LNCAP (cell line): ENCODE data around the gene SGSM1.

ENCODE experiments used
- CTCF ChIP-seq: fragments of 450-650 bp; IDR thresholded peaks from 2 replicates; pipeline ENCODE4 v1.5.1; 2017; ENCODE audit warnings: mild to moderate bottlenecking

SGSM1 gene

GRCh38 chr22:24962835-24963234 is 156.8 kb downstream of the SGSM1 start:
- no peak for TF ChIP-seq CTCF

GRCh38 chr22:24964441-24964840 is 158.4 kb downstream of the SGSM1 start:
- no peak for TF ChIP-seq CTCF

- TF ChIP-seq CTCF, result no peak
Measured at GRCh38 chr22:24965822-24966626, 160.0 kb downstream of the SGSM1 start.

GRCh38 chr22:24968066-24968561 is 162.1 kb downstream of the SGSM1 start:
- no peak for TF ChIP-seq CTCF

GRCh38 chr22:24969560-24970301 is 163.7 kb downstream of the SGSM1 start:
- no peak for TF ChIP-seq CTCF

GRCh38 chr22:24972369-24972768 is 166.4 kb downstream of the SGSM1 start:
- TF ChIP-seq CTCF, result no peak

GRCh38 chr22:24973872-24974271 is 167.9 kb downstream of the SGSM1 start:
- no peak for TF ChIP-seq CTCF
